Neural cell (in vitro differentiated cells): ENCODE data around the gene TK2. TPM values are rescaled to one million over a fixed set of nuclear protein-coding genes. Genes with fewer than 3 reads are reported as not detected.

Experiments
- H2AFZ ChIP-seq: fragments of 200-600, 300-800 bp; sonication (generic), shearing (Covaris generic); 2 replicates; pipeline ENCODE4 v1.6.0; 2014; ENCODE audit warnings: low read depth, mild to moderate bottlenecking, antibody characterized with exemption, low read length, moderate library complexity
- H3F3A ChIP-seq: fragments of 200-600 bp; shearing (Covaris generic); 2 replicates; pipeline ENCODE4 v1.6.1; 2016; ENCODE audit warnings: mild to moderate bottlenecking, moderate library complexity, mixed read lengths, antibody characterized with exemption, low read length; ENCODE audit not compliant: insufficient read depth, poor library complexity, severe bottlenecking
- H3K27ac ChIP-seq: fragments of 200-600, 300-800 bp; sonication (generic), shearing (Covaris generic); 2 replicates; pipeline ENCODE4 v1.5.1; 2014; ENCODE audit warnings: mild to moderate bottlenecking, low read length, moderate library complexity
- H3K27me3 ChIP-seq: fragments of 300-800, 200-600 bp; sonication (generic), shearing (Covaris generic); 2 replicates; pipeline ENCODE4 v1.6.0; 2014; ENCODE audit warnings: mild to moderate bottlenecking, low read depth, low read length, moderate library complexity; ENCODE audit not compliant: insufficient read depth
- H3K36me3 ChIP-seq: fragments of 300-800, 200-600 bp; sonication (generic), shearing (Covaris generic); 2 replicates; pipeline ENCODE4 v1.5.1; 2014; ENCODE audit warnings: mild to moderate bottlenecking, antibody characterized with exemption, low read length, moderate library complexity; ENCODE audit not compliant: insufficient read depth
- H3K4me2 ChIP-seq: fragments of 300-800, 200-600 bp; sonication (generic), shearing (Covaris generic); 2 replicates; pipeline ENCODE4 v1.6.0; 2014; ENCODE audit warnings: mild to moderate bottlenecking, low read length
- H3K4me3 ChIP-seq: fragments of 300-800, 200-600 bp; sonication (generic), shearing (Covaris generic); 2 replicates; pipeline ENCODE4 v1.5.1; 2014; ENCODE audit warnings: mild to moderate bottlenecking, low read length, moderate library complexity
- H3K79me2 ChIP-seq: fragments of 200-600 bp; shearing (Covaris generic); replicated peaks from 2 replicates; pipeline ENCODE4 v1.6.0; 2014; ENCODE audit warnings: mild to moderate bottlenecking, low read length, moderate library complexity; ENCODE audit not compliant: insufficient read depth
- H3K9ac ChIP-seq: fragments of 300-800, 200-600 bp; sonication (generic), shearing (Covaris generic); 2 replicates; pipeline ENCODE4 v1.6.1; 2016; ENCODE audit warnings: mild to moderate bottlenecking, low read length, mixed read lengths
- H3K9me2 ChIP-seq: fragments of 200-600 bp; shearing (Covaris generic); 2 replicates; pipeline ENCODE4 v1.6.1; 2016; ENCODE audit warnings: mild to moderate bottlenecking, low read length, mixed read lengths; ENCODE audit not compliant: insufficient read depth
- H3K9me3 ChIP-seq: fragments of 200-600, 300-800 bp; sonication (generic), shearing (Covaris generic); 2 replicates; pipeline ENCODE4 v1.6.1; 2016; ENCODE audit warnings: mild to moderate bottlenecking, mixed run types, low read length, moderate library complexity, mixed read lengths
- H4K20me1 ChIP-seq: fragments of 200-600 bp; shearing (Covaris generic); 2 replicates; pipeline ENCODE4 v1.6.1; 2016; ENCODE audit warnings: mild to moderate bottlenecking, mixed run types; ENCODE audit not compliant: insufficient read depth
- CTCF ChIP-seq: fragments of 450-650 bp; IDR thresholded peaks from 2 replicates; pipeline ENCODE4 v1.5.1; 2014; ENCODE audit warnings: antibody characterized with exemption, mild to moderate bottlenecking, moderate library complexity; ENCODE audit not compliant: poor library complexity, severe bottlenecking
- EP300 ChIP-seq: fragments of 450-650 bp; conservative IDR thresholded peaks from 2 replicates; pipeline ENCODE4 v1.6.1; 2014; ENCODE audit warnings: antibody characterized with exemption, mild to moderate bottlenecking, moderate library complexity; ENCODE audit not compliant: poor library complexity, severe bottlenecking
- EZH2 ChIP-seq: fragments of 200-600, 300-800 bp; shearing (Covaris generic), sonication (generic); IDR thresholded peaks from 2 replicates; pipeline ENCODE4 v1.6.1; 2014; ENCODE audit warnings: antibody characterized with exemption, low read length, borderline replicate concordance, mild to moderate bottlenecking; ENCODE audit not compliant: insufficient read depth, poor library complexity, severe bottlenecking
- MXI1 ChIP-seq: fragments of 450-650 bp; conservative IDR thresholded peaks from 2 replicates; pipeline ENCODE4 v1.6.1; 2014; ENCODE audit warnings: antibody characterized with exemption, mild to moderate bottlenecking; ENCODE audit not compliant: poor library complexity, severe bottlenecking
- POLR2AphosphoS5 ChIP-seq: IDR thresholded peaks from 2 replicates; pipeline ENCODE4 v1.6.1; 2012
- RAD21 ChIP-seq: fragments of 450-650 bp; conservative IDR thresholded peaks from 2 replicates; pipeline ENCODE4 v1.6.1; 2014; ENCODE audit warnings: antibody characterized with exemption, mild to moderate bottlenecking, moderate library complexity
- REST ChIP-seq: IDR thresholded peaks from 2 replicates; pipeline ENCODE4 v1.6.1; 2012; ENCODE audit warnings: borderline replicate concordance
- SMC3 ChIP-seq: fragments of 450-650 bp; conservative IDR thresholded peaks from 2 replicates; pipeline ENCODE4 v1.6.1; 2014; ENCODE audit warnings: antibody characterized with exemption, mild to moderate bottlenecking, moderate library complexity; ENCODE audit not compliant: poor library complexity
- TAF1 ChIP-seq: IDR thresholded peaks from 2 replicates; pipeline ENCODE4 v1.6.1; 2012; ENCODE audit warnings: low read depth
- polyA plus RNA-seq: library from polyadenylated mRNA; depleted of rRNA; stranded (reverse); fragments of >200 nt; gene quantifications from 2 replicates; pipeline ENCODE4 v1.2.3, GENCODE V29; 2014

Gene TK2
- polyA plus RNA-seq, 1 donor from 2014 or later: 15.9 TPM

GRCh38 chr16:66494916-66495315 lies 55.0 kb downstream of the TK2 start:
- Histone ChIP-seq H3K4me2 (no peak overlapping the region), H4K20me1 (no peaks in the 10 kb centered on the region), H3K9ac (no peak overlapping the region)

More at GRCh38 chr16:66494916-66495315, 55.0 kb downstream of the TK2 start:
- no peaks in the 10 kb centered on the region for H3K79me2 ChIP-seq
- no peak overlapping the region for H2AFZ ChIP-seq
- no peak overlapping the region for H3K4me3 ChIP-seq
- H3K36me3 ChIP-seq: no peaks in the 10 kb centered on the region
- no peak for TF ChIP-seq TAF1
- no peak for TF ChIP-seq EZH2
- TF ChIP-seq SMC3: no peak
- TF ChIP-seq EP300: no peak
- no peak for TF ChIP-seq POLR2AphosphoS5
- no peak for TF ChIP-seq MXI1
- TF ChIP-seq REST: no peak
- no peak for TF ChIP-seq RAD21
- TF ChIP-seq CTCF: no peak
- H3F3A ChIP-seq: no peaks in the 10 kb centered on the region
- H3K9me3 ChIP-seq: no peaks in the 10 kb centered on the region
- H3K27ac ChIP-seq: no peak overlapping the region
- H3K27me3 ChIP-seq: no peaks in the 10 kb centered on the region
- H3K9me2 ChIP-seq: no peaks in the 10 kb centered on the region
